ENCODE data around the gene SPATA6L.
A peak's percentile ranks its signal among the peaks of the same experiment; 100 is the strongest.

The SPATA6L gene

GRCh38 chr9:4666042-4666699 is at the start of gene SPATA6L:
TSS of gene SPATA6L (minus strand) at chr9:4666480. CDS start at chr9:4666250, 230 bp downstream.
- Histone ChIP-seq H3K36me3 (ENCODE audit: control insufficient read depth, insufficient read depth, low read length) (no peaks in the 10 kb centered on the region), H3K4me3 (ENCODE audit: low read length) (peak within 1 kb of the TSS; percentile 29; the same call in 1 of the 2 replicates), H3K9me3 (ENCODE audit: control insufficient read depth, insufficient read depth, low read length) (no peaks in the 10 kb centered on the region), H3K27ac (ENCODE audit: low read length) (no peak within 1 kb of the TSS), H3K4me1 (ENCODE audit: control insufficient read depth, insufficient read depth, low read length) (peaks cover 3% of the 10 kb centered on the region; the same call in 1 of the 2 replicates), H3K27me3 (ENCODE audit: control insufficient read depth, insufficient read depth, low read length) (no peaks in the 10 kb centered on the region)
- WGBS (ENCODE audit: insufficient coverage, insufficient read length) = no CpG with 5 or more reads among the region's 36 CpGs
- no peak for DNase-seq (ENCODE audit: low read depth, low spot score)

GRCh38 chr9:4714266-4715016 is 48.2 kb upstream of the SPATA6L start:
- no peaks in the 10 kb centered on the region for H3K9me3 ChIP-seq (ENCODE audit: control insufficient read depth, insufficient read depth, low read length)
- H3K4me1 ChIP-seq (ENCODE audit: control insufficient read depth, insufficient read depth, low read length) = no peaks in the 10 kb centered on the region
- no CpG with 5 or more reads among the region's 9 CpGs for WGBS (ENCODE audit: insufficient coverage, insufficient read length)
- no peaks in the 10 kb centered on the region for H3K27me3 ChIP-seq (ENCODE audit: control insufficient read depth, insufficient read depth, low read length)
- DNase-seq (ENCODE audit: low read depth, low spot score) = no peak
- H3K27ac ChIP-seq (ENCODE audit: low read length) = no peak overlapping the region
- H3K36me3 ChIP-seq (ENCODE audit: control insufficient read depth, insufficient read depth, low read length) = peaks cover 8% of the 10 kb centered on the region; the same call in 1 of the 2 replicates
- H3K4me3 ChIP-seq (ENCODE audit: low read length) = no peak overlapping the region

- DNase-seq (ENCODE audit: low read depth, low spot score) = no peak
- H3K9me3 ChIP-seq (ENCODE audit: control insufficient read depth, insufficient read depth, low read length) = no peaks in the 10 kb centered on the region
- peaks cover 8% of the 10 kb centered on the region; the same call in 1 of the 2 replicates for H3K36me3 ChIP-seq (ENCODE audit: control insufficient read depth, insufficient read depth, low read length)
- H3K4me3 ChIP-seq (ENCODE audit: low read length) = no peak overlapping the region
- no peak overlapping the region for H3K27ac ChIP-seq (ENCODE audit: low read length)
- 100% methylated on average over 4 of the region's 7 CpGs for WGBS (ENCODE audit: insufficient coverage, insufficient read length)
- H3K27me3 ChIP-seq (ENCODE audit: control insufficient read depth, insufficient read depth, low read length) = no peaks in the 10 kb centered on the region
- no peaks in the 10 kb centered on the region for H3K4me1 ChIP-seq (ENCODE audit: control insufficient read depth, insufficient read depth, low read length)
These were observed 47.6 kb upstream of the SPATA6L start for GRCh38 chr9:4713849-4714248.

- Histone ChIP-seq H3K27me3 (ENCODE audit: control insufficient read depth, insufficient read depth, low read length) (no peaks in the 10 kb centered on the region), H3K27ac (ENCODE audit: low read length) (no peak overlapping the region), H3K36me3 (ENCODE audit: control insufficient read depth, insufficient read depth, low read length) (peaks cover 3% of the 10 kb centered on the region; the same call in 1 of the 2 replicates), H3K4me1 (ENCODE audit: control insufficient read depth, insufficient read depth, low read length) (no peaks in the 10 kb centered on the region), H3K9me3 (ENCODE audit: control insufficient read depth, insufficient read depth, low read length) (no peaks in the 10 kb centered on the region), H3K4me3 (ENCODE audit: low read length) (no peak overlapping the region)
- no peak for DNase-seq (ENCODE audit: low read depth, low spot score)
These were observed 43.1 kb upstream of the SPATA6L start for GRCh38 chr9:4709380-4709779.

GRCh38 chr9:4706971-4707622 is 40.8 kb upstream of the SPATA6L start:
- H3K36me3 ChIP-seq (ENCODE audit: control insufficient read depth, insufficient read depth, low read length) = no peaks in the 10 kb centered on the region
- H3K27ac ChIP-seq (ENCODE audit: low read length) = no peak overlapping the region
- no peak overlapping the region for H3K4me3 ChIP-seq (ENCODE audit: low read length)
- no peaks in the 10 kb centered on the region for H3K9me3 ChIP-seq (ENCODE audit: control insufficient read depth, insufficient read depth, low read length)
- H3K4me1 ChIP-seq (ENCODE audit: control insufficient read depth, insufficient read depth, low read length) = no peaks in the 10 kb centered on the region
- H3K27me3 ChIP-seq (ENCODE audit: control insufficient read depth, insufficient read depth, low read length) = no peaks in the 10 kb centered on the region
- no CpG with 5 or more reads among the region's 4 CpGs for WGBS (ENCODE audit: insufficient coverage, insufficient read length)
- no peak for DNase-seq (ENCODE audit: low read depth, low spot score)

- H3K4me3 ChIP-seq (ENCODE audit: low read length) = no peak overlapping the region
- DNase-seq (ENCODE audit: low read depth, low spot score) = no peak
- H3K9me3 ChIP-seq (ENCODE audit: control insufficient read depth, insufficient read depth, low read length) = no peaks in the 10 kb centered on the region
- H3K27me3 ChIP-seq (ENCODE audit: control insufficient read depth, insufficient read depth, low read length) = no peaks in the 10 kb centered on the region
- no peak overlapping the region for H3K27ac ChIP-seq (ENCODE audit: low read length)
- WGBS (ENCODE audit: insufficient coverage, insufficient read length) = 100% methylated on average over 1 of the region's 2 CpGs
- H3K4me1 ChIP-seq (ENCODE audit: control insufficient read depth, insufficient read depth, low read length) = no peaks in the 10 kb centered on the region
- no peaks in the 10 kb centered on the region for H3K36me3 ChIP-seq (ENCODE audit: control insufficient read depth, insufficient read depth, low read length)
These were observed 39.7 kb upstream of the SPATA6L start for GRCh38 chr9:4706021-4706420.

GRCh38 chr9:4704129-4704528 is 37.8 kb upstream of the SPATA6L start:
- no peaks in the 10 kb centered on the region for H3K36me3 ChIP-seq (ENCODE audit: control insufficient read depth, insufficient read depth, low read length)
- no peak for DNase-seq (ENCODE audit: low read depth, low spot score)
- WGBS (ENCODE audit: insufficient coverage, insufficient read length) = no CpG with 5 or more reads among the region's 2 CpGs

GRCh38 chr9:4701526-4701925 is 35.2 kb upstream of the SPATA6L start:
- Histone ChIP-seq H3K9me3 (ENCODE audit: control insufficient read depth, insufficient read depth, low read length) (no peaks in the 10 kb centered on the region), H3K27ac (ENCODE audit: low read length) (no peak overlapping the region), H3K4me3 (ENCODE audit: low read length) (no peak overlapping the region), H3K27me3 (ENCODE audit: control insufficient read depth, insufficient read depth, low read length) (no peaks in the 10 kb centered on the region), H3K4me1 (ENCODE audit: control insufficient read depth, insufficient read depth, low read length) (no peaks in the 10 kb centered on the region), H3K36me3 (ENCODE audit: control insufficient read depth, insufficient read depth, low read length) (no peaks in the 10 kb centered on the region)
- WGBS (ENCODE audit: insufficient coverage, insufficient read length) = no CpG with 5 or more reads among the region's 1 CpG
- no peak for DNase-seq (ENCODE audit: low read depth, low spot score)

More at GRCh38 chr9:4704129-4704528, 37.8 kb upstream of the SPATA6L start:
- Histone ChIP-seq H3K27ac (ENCODE audit: low read length) (no peak overlapping the region), H3K9me3 (ENCODE audit: control insufficient read depth, insufficient read depth, low read length) (no peaks in the 10 kb centered on the region), H3K4me1 (ENCODE audit: control insufficient read depth, insufficient read depth, low read length) (no peaks in the 10 kb centered on the region), H3K27me3 (ENCODE audit: control insufficient read depth, insufficient read depth, low read length) (no peaks in the 10 kb centered on the region), H3K4me3 (ENCODE audit: low read length) (no peak overlapping the region)

GRCh38 chr9:4700932-4701331 is 34.7 kb upstream of the SPATA6L start:
- no peaks in the 10 kb centered on the region for H3K9me3 ChIP-seq (ENCODE audit: control insufficient read depth, insufficient read depth, low read length)
- no peak overlapping the region for H3K27ac ChIP-seq (ENCODE audit: low read length)
- H3K36me3 ChIP-seq (ENCODE audit: control insufficient read depth, insufficient read depth, low read length) = no peaks in the 10 kb centered on the region
- no peaks in the 10 kb centered on the region for H3K4me1 ChIP-seq (ENCODE audit: control insufficient read depth, insufficient read depth, low read length)
- no peak overlapping the region for H3K4me3 ChIP-seq (ENCODE audit: low read length)
- WGBS (ENCODE audit: insufficient coverage, insufficient read length) = no CpG with 5 or more reads among the region's 2 CpGs
- no peak for DNase-seq (ENCODE audit: low read depth, low spot score)
- no peaks in the 10 kb centered on the region for H3K27me3 ChIP-seq (ENCODE audit: control insufficient read depth, insufficient read depth, low read length)

GRCh38 chr9:4700091-4700490 is 33.8 kb upstream of the SPATA6L start:
- WGBS (ENCODE audit: insufficient coverage, insufficient read length) = no CpG with 5 or more reads among the region's 3 CpGs
- Histone ChIP-seq H3K4me1 (ENCODE audit: control insufficient read depth, insufficient read depth, low read length) (no peaks in the 10 kb centered on the region), H3K9me3 (ENCODE audit: control insufficient read depth, insufficient read depth, low read length) (no peaks in the 10 kb centered on the region), H3K4me3 (ENCODE audit: low read length) (no peak overlapping the region), H3K27ac (ENCODE audit: low read length) (no peak overlapping the region), H3K36me3 (ENCODE audit: control insufficient read depth, insufficient read depth, low read length) (no peaks in the 10 kb centered on the region), H3K27me3 (ENCODE audit: control insufficient read depth, insufficient read depth, low read length) (no peaks in the 10 kb centered on the region)
- no peak for DNase-seq (ENCODE audit: low read depth, low spot score)
